Activated CD8-positive, alpha-beta T cell treated with anti-CD3 and anti-CD28 coated beads for 36 hours (primary cell): ENCODE results near the gene CLCN6. TPM values are rescaled to one million over a fixed set of nuclear protein-coding genes. Genes with fewer than 3 reads are reported as not detected.
A peak's percentile ranks its signal among the peaks of the same experiment; 100 is the strongest.

Experiments used
- ATAC-seq: fragments of 200-7000 bp; cut with Tn5 transposase; one replicate; pipeline ENCODE4 v1.10.0; 2021; ENCODE audit warnings: mild to moderate bottlenecking, moderate library complexity
- CTCF ChIA-PET: fragments of 350-600 bp; sonication (Branson Sonifier 250); formaldehyde crosslinking; loops from one replicate; lab custom pipeline; 2021; ENCODE audit warnings: antibody characterized with exemption; lab: Charles Lee
- POLR2A ChIA-PET: fragments of 350-600 bp; sonication (Branson Sonifier 250); formaldehyde crosslinking; loops from one replicate; lab custom pipeline; 2021; ENCODE audit warnings: antibody characterized with exemption; lab: Charles Lee
- DNase-seq: peaks from one replicate; pipeline ENCODE4 v3.0.0-alpha.2; 2020
- H3K27ac Mint-ChIP-seq: one replicate; pipeline ENCODE4 v1.8.0; 2021; ENCODE audit warnings: mild to moderate bottlenecking, mixed read lengths
- H3K27me3 Mint-ChIP-seq: one replicate; pipeline ENCODE4 v1.8.0; 2021; ENCODE audit warnings: mixed read lengths
- H3K36me3 Mint-ChIP-seq: one replicate; pipeline ENCODE4 v1.8.0; 2021; ENCODE audit warnings: low read depth, mixed read lengths
- H3K4me1 Mint-ChIP-seq: one replicate; pipeline ENCODE4 v1.8.0; 2021; ENCODE audit warnings: low read depth, mixed read lengths
- H3K4me3 Mint-ChIP-seq: one replicate; pipeline ENCODE4 v1.8.0; 2021; ENCODE audit warnings: mild to moderate bottlenecking, moderate library complexity, mixed read lengths
- H3K9me3 Mint-ChIP-seq: one replicate; pipeline ENCODE4 v1.8.0; 2021; ENCODE audit warnings: mixed read lengths
- intact Hi-C: fragments of 100-400 bp; cut with micrococcal nuclease; formaldehyde crosslinking; loops from one replicate; pipeline ENCODE4 v1.10.0; 2022
- total RNA-seq, 2 experiments: library from RNA; stranded (reverse); gene quantifications; one replicate each; pipeline ENCODE4 v1.2.3, GENCODE V29; 2021
- TF ChIP-seq, protein P1 (sequence below): fragments of 200-600 bp; IDR thresholded peaks from one replicate; pipeline ENCODE4 v1.8.0; 2022; ENCODE audit warnings: antibody characterized with exemption, mild to moderate bottlenecking

Gene CLCN6
- total RNA-seq, 2 experiments from 2014 or later, result 10.8 to 12.2 TPM

DNA sequence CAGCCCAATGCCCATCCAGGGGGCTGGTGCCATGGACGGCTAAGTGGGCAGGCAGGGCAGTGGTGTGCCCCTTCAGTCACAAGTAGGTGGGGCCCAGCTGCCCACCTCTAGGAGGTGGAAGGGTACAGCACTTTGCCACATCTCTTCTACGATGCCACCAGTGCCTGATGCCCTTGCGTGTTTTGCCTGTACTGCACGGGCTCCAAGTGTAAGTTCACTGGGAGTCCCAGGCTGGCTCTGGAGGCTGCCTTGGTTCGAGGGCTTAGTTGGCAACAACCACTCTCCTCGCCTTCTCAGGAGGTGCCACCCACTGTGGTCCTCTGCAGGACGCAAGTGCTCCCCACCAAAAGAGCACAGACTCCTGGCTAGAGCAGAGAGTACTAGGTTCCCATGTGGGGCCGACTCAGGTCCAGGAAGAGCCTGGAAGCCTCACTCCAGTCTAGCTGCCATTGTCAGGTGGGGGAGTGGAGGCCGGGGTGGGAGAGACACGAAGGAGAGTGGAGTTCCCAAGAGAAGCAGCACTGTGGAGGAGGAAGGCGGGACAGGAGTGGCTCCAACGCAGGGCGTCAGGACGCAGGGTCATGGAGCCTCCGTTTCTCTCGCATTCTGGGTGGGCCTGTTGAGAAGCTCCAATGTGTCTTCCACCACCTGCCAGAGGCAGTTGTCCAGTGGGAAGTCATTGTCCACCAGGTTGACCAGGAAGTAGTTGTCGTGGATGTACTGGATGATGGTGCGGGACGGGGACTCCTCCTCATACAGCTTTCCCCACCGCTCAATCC is 15.7 kb upstream of the CLCN6 start:
- POLR2A ChIA-PET, result interaction anchor here (0.9 to 3.8 kb wide), 2 partner anchors 14 to 118 kb away, joined by 3 to 17 read pairs; no protein-coding TSS in a partner anchor
- Mint-ChIP-seq H3K27me3 (no peaks in the 10 kb centered on the region), H3K27ac (no peak overlapping the region), H3K4me3 (no peak overlapping the region), H3K4me1 (peaks cover 2% of the 10 kb centered on the region), H3K36me3 (peaks cover 4% of the 10 kb centered on the region), H3K9me3 (no peaks in the 10 kb centered on the region)
- no peak for ATAC-seq
- TF ChIP-seq, protein P1, sequence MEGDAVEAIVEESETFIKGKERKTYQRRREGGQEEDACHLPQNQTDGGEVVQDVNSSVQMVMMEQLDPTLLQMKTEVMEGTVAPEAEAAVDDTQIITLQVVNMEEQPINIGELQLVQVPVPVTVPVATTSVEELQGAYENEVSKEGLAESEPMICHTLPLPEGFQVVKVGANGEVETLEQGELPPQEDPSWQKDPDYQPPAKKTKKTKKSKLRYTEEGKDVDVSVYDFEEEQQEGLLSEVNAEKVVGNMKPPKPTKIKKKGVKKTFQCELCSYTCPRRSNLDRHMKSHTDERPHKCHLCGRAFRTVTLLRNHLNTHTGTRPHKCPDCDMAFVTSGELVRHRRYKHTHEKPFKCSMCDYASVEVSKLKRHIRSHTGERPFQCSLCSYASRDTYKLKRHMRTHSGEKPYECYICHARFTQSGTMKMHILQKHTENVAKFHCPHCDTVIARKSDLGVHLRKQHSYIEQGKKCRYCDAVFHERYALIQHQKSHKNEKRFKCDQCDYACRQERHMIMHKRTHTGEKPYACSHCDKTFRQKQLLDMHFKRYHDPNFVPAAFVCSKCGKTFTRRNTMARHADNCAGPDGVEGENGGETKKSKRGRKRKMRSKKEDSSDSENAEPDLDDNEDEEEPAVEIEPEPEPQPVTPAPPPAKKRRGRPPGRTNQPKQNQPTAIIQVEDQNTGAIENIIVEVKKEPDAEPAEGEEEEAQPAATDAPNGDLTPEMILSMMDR, result no peak
- intact Hi-C loops, result no loop called here
- CTCF ChIA-PET, result no interaction called here
- no peak for DNase-seq

DNA sequence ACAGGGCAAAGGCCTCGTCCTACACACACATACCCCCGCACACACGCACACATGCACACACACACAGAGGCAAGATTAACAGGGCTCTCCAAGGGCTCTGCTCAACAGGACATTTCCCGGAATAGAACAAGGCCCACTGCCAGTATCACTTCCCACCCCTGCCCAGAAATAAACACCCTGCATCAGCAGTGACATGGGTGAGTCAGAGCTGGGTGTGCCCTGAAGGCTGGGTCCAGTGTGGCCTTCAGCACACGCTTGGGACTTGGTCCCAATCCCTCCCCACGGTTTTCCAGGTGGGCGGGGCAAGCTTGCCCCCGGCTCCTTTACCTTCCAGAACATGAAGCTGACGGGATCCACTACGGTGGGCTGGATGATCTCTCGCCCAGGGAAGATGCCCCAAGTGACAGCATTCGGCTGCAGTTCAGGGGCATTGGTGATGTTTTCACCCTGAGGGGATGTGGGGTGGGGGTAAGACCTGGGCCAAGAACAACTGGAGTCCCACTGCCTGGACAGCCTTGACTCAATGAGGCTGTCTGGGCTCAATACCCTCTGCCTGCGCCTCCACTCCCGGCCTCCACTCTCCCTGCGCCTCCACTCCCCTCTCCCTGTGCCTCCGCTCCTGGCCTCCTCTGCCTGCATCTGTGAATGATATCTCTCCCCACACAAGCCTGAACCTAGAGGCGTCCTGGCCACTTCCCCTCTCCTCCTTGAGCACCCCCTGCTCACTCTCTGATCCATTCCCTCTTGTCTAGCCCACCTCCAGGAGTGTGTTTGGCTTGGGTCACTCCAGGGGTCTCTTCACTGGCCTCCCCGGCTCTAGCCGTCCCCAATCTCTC is 14.9 kb upstream of the CLCN6 start:
- ChIA-PET CTCF (interaction anchor here (1.7 kb wide), 1 partner anchor 12 kb away, joined by 6 read pairs; no protein-coding TSS in a partner anchor), POLR2A (interaction anchor here (0.9 to 3.8 kb wide), 2 partner anchors 14 to 117 kb away, joined by 3 to 17 read pairs; no protein-coding TSS in a partner anchor)
- Mint-ChIP-seq H3K4me1 (no peaks in the 10 kb centered on the region), H3K9me3 (no peaks in the 10 kb centered on the region), H3K27ac (peak overlapping the region; percentile 46), H3K36me3 (peaks cover 6% of the 10 kb centered on the region), H3K4me3 (no peak overlapping the region), H3K27me3 (no peaks in the 10 kb centered on the region)
- TF ChIP-seq, protein P1, result no peak
- intact Hi-C loops, result no loop called here
- ATAC-seq (no peak), DNase-seq (no peak)

DNA sequence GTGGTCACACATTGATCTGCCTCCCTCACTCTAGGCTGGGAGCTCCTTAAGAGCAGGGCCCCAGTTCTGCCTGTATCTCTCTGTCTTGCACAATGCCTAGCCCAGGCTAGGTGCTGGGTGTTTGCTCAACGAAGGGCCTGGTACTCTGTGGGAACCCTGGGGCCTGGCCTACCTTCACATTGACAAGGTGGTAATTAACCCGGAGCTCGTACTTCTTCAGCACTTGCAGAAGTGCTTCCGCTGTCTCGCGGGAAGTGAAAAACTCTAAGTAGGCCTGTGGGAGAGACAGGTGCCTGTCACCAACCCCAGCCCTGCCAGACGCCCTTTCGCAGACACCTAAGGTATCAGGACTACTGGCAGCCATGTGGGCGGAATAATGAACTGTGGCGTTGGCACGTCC is 13.9 kb upstream of the CLCN6 start:
- H3K9me3 Mint-ChIP-seq, result no peaks in the 10 kb centered on the region
- ATAC-seq (no peak), DNase-seq (no peak)
- TF ChIP-seq, protein P1, result no peak
- no peak overlapping the region for H3K27ac Mint-ChIP-seq
- POLR2A ChIA-PET, result interaction anchor here (3.8 kb wide), 1 partner anchor 116 kb away, joined by 17 read pairs; no protein-coding TSS in a partner anchor
- no peak overlapping the region for H3K4me3 Mint-ChIP-seq
- H3K36me3 Mint-ChIP-seq, result peaks cover 6% of the 10 kb centered on the region
- no peaks in the 10 kb centered on the region for H3K27me3 Mint-ChIP-seq
- intact Hi-C loops, result no loop called here
- CTCF ChIA-PET, result interaction anchor here (1.7 kb wide), 1 partner anchor 11 kb away, joined by 6 read pairs; no protein-coding TSS in a partner anchor
- H3K4me1 Mint-ChIP-seq, result no peaks in the 10 kb centered on the region

DNA sequence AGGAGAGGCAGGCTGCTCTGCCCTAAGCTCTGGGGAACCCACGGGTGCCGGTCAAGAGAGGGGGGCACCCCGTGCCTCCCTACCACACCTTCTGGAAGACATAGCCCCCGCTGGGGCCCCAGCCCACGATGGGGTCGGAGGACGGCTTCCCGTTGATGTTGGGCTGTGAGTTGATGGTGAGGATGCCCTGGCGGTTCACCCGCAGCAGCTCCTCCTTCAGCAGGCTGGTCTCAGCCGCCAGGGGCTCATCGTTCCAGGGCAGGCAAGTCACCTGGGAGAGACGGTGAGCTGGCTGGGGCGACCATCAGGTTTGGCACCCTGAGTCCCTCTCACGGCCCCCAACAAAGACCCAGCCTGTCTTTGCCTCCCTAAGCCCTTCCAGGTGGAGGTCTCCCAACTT is 12.2 kb upstream of the CLCN6 start:
- no peak overlapping the region for H3K4me3 Mint-ChIP-seq
- intact Hi-C loops, result no loop called here
- DNase-seq, result no peak
- H3K27ac Mint-ChIP-seq, result no peak overlapping the region
- ChIA-PET POLR2A (interaction anchor here (1.0 to 3.8 kb wide), 2 partner anchors 9 to 114 kb away, joined by 3 to 17 read pairs; no protein-coding TSS in a partner anchor), CTCF (no interaction called here)
- H3K27me3 Mint-ChIP-seq, result no peaks in the 10 kb centered on the region
- no peaks in the 10 kb centered on the region for H3K4me1 Mint-ChIP-seq
- H3K36me3 Mint-ChIP-seq, result peaks cover 6% of the 10 kb centered on the region
- TF ChIP-seq, protein P1, result no peak
- H3K9me3 Mint-ChIP-seq, result no peaks in the 10 kb centered on the region
- no peak for ATAC-seq
